ENCODE results near the gene CARS2.

GRCh38 chr13:110600261-110600819 lies 105.6 kb downstream of the CARS2 start:
- no peak for TF ChIP-seq EZH2 (IDR thresholded peaks at IDR 0.05; ENCODE audit: borderline replicate concordance, low read depth, low read length, severe bottlenecking)
- TF ChIP-seq CTCF (IDR thresholded peaks at IDR 0.05; ENCODE audit: borderline replicate concordance, extremely low read depth, low read length, poor library complexity, severe bottlenecking), result no peak

Measured in DND-41 (cell line).